A549 (cell line): Measurements from ENCODE around the gene HOXD11. TPM values are rescaled to one million over a fixed set of nuclear protein-coding genes. Genes with fewer than 3 reads are reported as not detected.

Experiments used
- ATAC-seq, 2 experiments: fragments of 200-7000 bp in 1 of 2; fragments of >200 bp in 1 of 2; cut with Nextera tagmentation in 1 of 2; cut with Tn5 transposase in 1 of 2; 3 replicates each; pipeline versions ENCODE4 v1.8.0 to v1.9.1; 2018 to 2020; ENCODE audit warnings: mild to moderate bottlenecking in 1 of 2, moderate library complexity in 1 of 2
- CTCF ChIA-PET: fragments of 300-600 bp; sonication (Branson Sonifier 250); formaldehyde crosslinking; extraction: SDS; loops from one replicate; lab custom pipeline; 2021; ENCODE audit warnings: antibody characterized with exemption, inconsistent platforms; lab: Yijun Ruan, JAX
- POLR2A ChIA-PET: fragments of 350-600 bp; formaldehyde crosslinking; extraction: SDS; loops from one replicate; lab custom pipeline; 2021; ENCODE audit warnings: antibody characterized with exemption, inconsistent platforms; lab: Yijun Ruan, JAX
- DNase-seq, 2 experiments: peaks; one replicate each; pipeline versions ENCODE4 v3.0.0 to v3.0.0-alpha.2; 2011 to 2016; ENCODE audit warnings: low read depth in 1 of 2, low spot score in 1 of 2
- FAIRE-seq: peaks from 2 replicates; lab custom pipeline; 2011; peaks lifted over from hg19 to GRCh38; lab: Jason Lieb, UNC
- H3K27ac ChIP-seq, 2 experiments: fragments of >200 bp; sonication (Bioruptor Twin); formaldehyde crosslinking; 3 replicates each; pipeline ENCODE4 v1.5.1; 2016 to 2017
- H3K4me1 ChIP-seq: fragments of >200 bp; sonication (Bioruptor Twin); formaldehyde crosslinking; 3 replicates; pipeline ENCODE4 v1.6.1; 2016
- H3K4me2 ChIP-seq: fragments of >200 bp; sonication (Bioruptor Twin); formaldehyde crosslinking; 3 replicates; pipeline ENCODE4 v1.6.1; 2016
- H3K4me3 ChIP-seq: fragments of >200 bp; sonication (Bioruptor Twin); formaldehyde crosslinking; 3 replicates; pipeline ENCODE4 v1.5.1; 2016
- H3K9me3 ChIP-seq: fragments of >200 bp; sonication (Bioruptor Twin); formaldehyde crosslinking; 3 replicates; pipeline ENCODE4 v1.6.1; 2016
- BHLHE40 ChIP-seq: IDR thresholded peaks from 2 replicates; pipeline ENCODE4 v1.6.1; 2012; ENCODE audit warnings: low read depth, low read length, inconsistent platforms
- CBX8 ChIP-seq: fragments of 200-600 bp; sonication (generic); IDR thresholded peaks from 2 replicates; pipeline ENCODE4 v1.6.1; 2016
- CHD4 ChIP-seq: fragments of 200-600 bp; sonication (generic); IDR thresholded peaks from 2 replicates; pipeline ENCODE4 v1.6.1; 2016; ENCODE audit warnings: antibody characterized with exemption, mild to moderate bottlenecking, borderline replicate concordance
- EP300 ChIP-seq, 2 experiments: fragments of >200 bp; sonication (Bioruptor Twin); formaldehyde crosslinking; IDR thresholded peaks; 2 replicates in 1 of 2; 3 replicates in 1 of 2; pipeline ENCODE4 v1.6.1; 2016 to 2017
- FOXS1 ChIP-seq: fragments of 250-450 bp; sonication (Bioruptor Pico); IDR thresholded peaks from 2 replicates; pipeline ENCODE4 v1.5.0; 2020; ENCODE audit warnings: mild to moderate bottlenecking, moderate library complexity
- HDAC2 ChIP-seq: fragments of 200-600 bp; sonication (generic); IDR thresholded peaks from 2 replicates; pipeline ENCODE4 v1.6.1; 2016
- HOXB13 ChIP-seq: fragments of 250-450 bp; sonication (Bioruptor Pico); IDR thresholded peaks from 2 replicates; pipeline ENCODE4 v1.5.0; 2020; ENCODE audit warnings: low read depth, mild to moderate bottlenecking, moderate library complexity
- JUN ChIP-seq, 2 experiments: fragments of >200 bp; sonication (Bioruptor Twin); formaldehyde crosslinking; IDR thresholded peaks; 2 replicates in 1 of 2; 3 replicates in 1 of 2; pipeline ENCODE4 v1.6.1; 2016 to 2017
- JUNB ChIP-seq: fragments of >200 bp; sonication (Bioruptor Twin); formaldehyde crosslinking; IDR thresholded peaks from 2 replicates; pipeline ENCODE4 v1.6.1; 2016
- KDM1A ChIP-seq: fragments of 200-600 bp; sonication (generic); IDR thresholded peaks from 2 replicates; pipeline ENCODE4 v1.6.1; 2016; ENCODE audit warnings: low read depth, mild to moderate bottlenecking
- KDM5A ChIP-seq: fragments of 200-600 bp; sonication (generic); IDR thresholded peaks from 2 replicates; pipeline ENCODE4 v1.6.1; 2016; ENCODE audit warnings: antibody characterized with exemption, mild to moderate bottlenecking
- MAFK ChIP-seq: fragments of 450-650 bp; IDR thresholded peaks from 2 replicates; pipeline ENCODE4 v1.6.1; 2014; ENCODE audit not compliant: partially characterized antibody
- MAX ChIP-seq: IDR thresholded peaks from 2 replicates; pipeline ENCODE4 v1.6.1; 2012
- MAZ ChIP-seq: fragments of 150-350 bp; IDR thresholded peaks from 2 replicates; pipeline ENCODE4 v1.6.1; 2014; ENCODE audit warnings: antibody characterized with exemption, low read depth, low read length, borderline replicate concordance
- MYC ChIP-seq: IDR thresholded peaks from 2 replicates; pipeline ENCODE4 v1.6.1; 2012; ENCODE audit warnings: mild to moderate bottlenecking, inconsistent platforms, low read length, improper control_type of control experiment, borderline replicate concordance
- NPAS2 ChIP-seq: fragments of 250-450 bp; sonication (Bioruptor Pico); IDR thresholded peaks from 2 replicates; pipeline ENCODE4 v1.8.0; 2022; ENCODE audit warnings: mild to moderate bottlenecking, moderate library complexity, borderline replicate concordance
- PHF8 ChIP-seq: fragments of 200-600 bp; sonication (generic); IDR thresholded peaks from 2 replicates; pipeline ENCODE4 v1.6.1; 2016; ENCODE audit warnings: low read depth, mild to moderate bottlenecking, antibody characterized with exemption, moderate library complexity, borderline replicate concordance
- POLR2AphosphoS2 ChIP-seq: conservative IDR thresholded peaks from 2 replicates; pipeline ENCODE4 v1.6.1; 2012; ENCODE audit warnings: low read length, improper control_type of control experiment, inconsistent platforms
- RARB ChIP-seq: fragments of 250-450 bp; sonication (Bioruptor Pico); IDR thresholded peaks from 2 replicates; pipeline ENCODE4 v1.8.0; 2021; ENCODE audit warnings: mild to moderate bottlenecking, moderate library complexity
- RCOR1 ChIP-seq: fragments of 150-350 bp; IDR thresholded peaks from 2 replicates; pipeline ENCODE4 v1.6.1; 2014; ENCODE audit warnings: antibody characterized with exemption, low read length, low read depth
- RFX5 ChIP-seq: fragments of 450-650 bp; IDR thresholded peaks from 2 replicates; pipeline ENCODE4 v1.7.1; 2014; ENCODE audit warnings: antibody characterized with exemption, mild to moderate bottlenecking, moderate library complexity
- RNF2 ChIP-seq: fragments of 200-600 bp; sonication (generic); IDR thresholded peaks from 2 replicates; pipeline ENCODE4 v1.6.1; 2016; ENCODE audit warnings: low read depth, mild to moderate bottlenecking, antibody characterized with exemption, moderate library complexity, borderline replicate concordance
- ZC3H11A ChIP-seq: fragments of 450-650 bp; IDR thresholded peaks from 2 replicates; pipeline ENCODE4 v1.6.1; 2014; ENCODE audit warnings: antibody characterized with exemption, mild to moderate bottlenecking
- ZFP36 ChIP-seq: fragments of 450-650 bp; IDR thresholded peaks from 2 replicates; pipeline ENCODE4 v1.6.1; 2014; ENCODE audit warnings: borderline replicate concordance; ENCODE audit not compliant: partially characterized antibody
- ZNF302 ChIP-seq: fragments of 250-450 bp; sonication (Bioruptor Pico); IDR thresholded peaks from 2 replicates; pipeline ENCODE4 v1.9.0; 2021; ENCODE audit warnings: inconsistent platforms, mild to moderate bottlenecking, moderate library complexity
- ZSCAN20 ChIP-seq: fragments of 250-450 bp; sonication (Bioruptor Pico); IDR thresholded peaks from 2 replicates; pipeline ENCODE4 v1.8.0; 2022; ENCODE audit warnings: mild to moderate bottlenecking, moderate library complexity
- WGBS: methylation state at CpG from one replicate; pipeline ENCODE4 v1.1.6; 2017; ENCODE audit errors: missing lambda C conversion rate; 5-methylcytosine and 5-hydroxymethylcytosine counted together
- polyA plus RNA-seq, 4 experiments: library from polyadenylated mRNA; depleted of rRNA in 3 of 4; stranded (reverse); fragments of >200 nt; fragmentation: RNase III in 1 of 4; extraction: RNeasy Plus Mini Kit Qiagen cat#74134 plus additional on column Dnase treatment in 1 of 4; gene quantifications; 2 replicates in 3 of 4; 3 replicates in 1 of 4; pipeline ENCODE4 v1.2.3, GENCODE V29; 2011 to 2017
- TF ChIP-seq, protein P1 (sequence below): fragments of 250-450 bp; sonication (Bioruptor Pico); IDR thresholded peaks from 2 replicates; pipeline ENCODE4 v1.5.0; 2020; ENCODE audit warnings: low read depth, mild to moderate bottlenecking, moderate library complexity
- TF ChIP-seq, protein P2 (sequence below): fragments of >200 bp; sonication (Bioruptor Twin); formaldehyde crosslinking; IDR thresholded peaks from 3 replicates; pipeline ENCODE4 v1.6.1; 2016

Gene HOXD11
- polyA plus RNA-seq, 2 of the 4 experiments (the other 2 are of a cell fraction), result 2.6 to 4.8 TPM

- CTCF ChIA-PET, result interaction anchor here (1.8 to 11.6 kb wide), 2 partner anchors 308 to 506 kb away, joined by 5 to 196 read pairs; no protein-coding TSS in a partner anchor
- POLR2A ChIA-PET, result no interaction called here
- no peak overlapping the region for H3K4me3 ChIP-seq
- H3K4me1 ChIP-seq, result no peaks in the 10 kb centered on the region
- no peak overlapping the region for H3K4me2 ChIP-seq
- FAIRE-seq, result no peak
- H3K9me3 ChIP-seq, result no peaks in the 10 kb centered on the region
- WGBS, result 80% methylated on average over 32 of the region's 32 CpGs
- ATAC-seq, result no peak
- DNase-seq, result no peak
- TF ChIP-seq, protein P1, sequence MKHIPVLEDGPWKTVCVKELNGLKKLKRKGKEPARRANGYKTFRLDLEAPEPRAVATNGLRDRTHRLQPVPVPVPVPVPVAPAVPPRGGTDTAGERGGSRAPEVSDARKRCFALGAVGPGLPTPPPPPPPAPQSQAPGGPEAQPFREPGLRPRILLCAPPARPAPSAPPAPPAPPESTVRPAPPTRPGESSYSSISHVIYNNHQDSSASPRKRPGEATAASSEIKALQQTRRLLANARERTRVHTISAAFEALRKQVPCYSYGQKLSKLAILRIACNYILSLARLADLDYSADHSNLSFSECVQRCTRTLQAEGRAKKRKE (CRISPR knock-in tag), result no peak
- TF ChIP-seq POLR2AphosphoS2, result no peak
- TF ChIP-seq JUN (IDR thresholded peaks at IDR 0.05), result no peak
- TF ChIP-seq ZC3H11A, result no peak
- no peak for TF ChIP-seq JUNB
- TF ChIP-seq NPAS2 (CRISPR knock-in tag), result no peak
- TF ChIP-seq MAZ, result no peak
- TF ChIP-seq EP300 (IDR thresholded peaks at IDR 0.05), result no peak
- TF ChIP-seq FOXS1 (CRISPR knock-in tag), result no peak
- TF ChIP-seq BHLHE40, result no peak
- no peak for TF ChIP-seq KDM5A
- TF ChIP-seq CBX8, result no peak
- TF ChIP-seq MAFK, result no peak
- TF ChIP-seq MAX, result no peak
- no peak for TF ChIP-seq KDM1A
- TF ChIP-seq RFX5, result no peak
- no peak for TF ChIP-seq PHF8
- TF ChIP-seq RNF2, result no peak
- no peak for TF ChIP-seq ZNF302
- TF ChIP-seq RARB (CRISPR knock-in tag), result no peak
- H3K27ac ChIP-seq, result no peak overlapping the region
Measured at GRCh38 chr2:176147210-176147799, 40.2 kb downstream of the HOXD11 start.

DNA sequence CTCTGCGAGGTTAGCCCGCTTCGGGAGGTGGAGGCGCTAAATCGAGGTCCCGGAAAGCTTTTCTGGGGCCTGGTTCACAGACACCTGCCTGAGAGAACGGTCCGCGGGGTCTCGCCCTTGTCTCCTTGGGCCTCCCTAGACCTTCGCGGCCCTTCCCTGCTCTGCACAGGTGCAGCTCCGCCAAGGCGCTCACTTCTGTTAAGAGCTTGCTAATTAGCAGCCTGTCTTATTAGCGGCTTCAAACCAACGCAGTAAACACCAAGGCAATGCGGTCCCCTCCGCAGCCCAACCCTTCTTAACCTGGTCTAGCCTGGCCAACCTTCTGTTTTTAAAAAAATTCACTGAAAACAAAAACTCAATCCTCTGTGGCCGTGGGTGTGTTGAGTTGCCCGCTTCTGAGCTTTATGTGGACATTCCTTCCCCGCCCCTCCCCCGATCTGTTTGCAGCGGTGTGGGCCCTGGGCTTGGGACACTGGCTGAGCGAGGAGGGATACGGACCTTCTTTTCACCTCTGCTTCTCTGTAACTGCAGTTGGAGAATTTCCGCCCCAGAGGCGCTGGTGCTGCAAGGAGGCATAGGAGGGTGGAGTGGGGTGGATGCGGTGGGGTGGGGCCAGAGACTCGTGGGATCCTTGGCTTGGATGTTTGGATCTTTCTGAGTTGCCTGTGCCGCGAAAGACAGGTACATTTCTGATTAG lies 40.9 kb downstream of the HOXD11 start:
- FAIRE-seq (no peak), DNase-seq (no peak), ATAC-seq (no peak)
- Histone ChIP-seq H3K4me1 (no peaks in the 10 kb centered on the region), H3K9me3 (no peaks in the 10 kb centered on the region), H3K4me2 (no peak overlapping the region), H3K27ac (no peak overlapping the region), H3K4me3 (no peak overlapping the region)
- TF ChIP-seq ZSCAN20 (CRISPR knock-in tag), result no peak
- TF ChIP-seq HOXB13 (CRISPR knock-in tag), result no peak
- TF ChIP-seq ZFP36, result no peak
- CTCF ChIA-PET, result interaction anchor here (0.6 to 1.8 kb wide), 3 partner anchors 8 to 490 kb away, joined by 3 to 5 read pairs (median 5); no protein-coding TSS in a partner anchor
- 81% methylated on average over 25 of the region's 31 CpGs for WGBS
- POLR2A ChIA-PET, result no interaction called here

DNA sequence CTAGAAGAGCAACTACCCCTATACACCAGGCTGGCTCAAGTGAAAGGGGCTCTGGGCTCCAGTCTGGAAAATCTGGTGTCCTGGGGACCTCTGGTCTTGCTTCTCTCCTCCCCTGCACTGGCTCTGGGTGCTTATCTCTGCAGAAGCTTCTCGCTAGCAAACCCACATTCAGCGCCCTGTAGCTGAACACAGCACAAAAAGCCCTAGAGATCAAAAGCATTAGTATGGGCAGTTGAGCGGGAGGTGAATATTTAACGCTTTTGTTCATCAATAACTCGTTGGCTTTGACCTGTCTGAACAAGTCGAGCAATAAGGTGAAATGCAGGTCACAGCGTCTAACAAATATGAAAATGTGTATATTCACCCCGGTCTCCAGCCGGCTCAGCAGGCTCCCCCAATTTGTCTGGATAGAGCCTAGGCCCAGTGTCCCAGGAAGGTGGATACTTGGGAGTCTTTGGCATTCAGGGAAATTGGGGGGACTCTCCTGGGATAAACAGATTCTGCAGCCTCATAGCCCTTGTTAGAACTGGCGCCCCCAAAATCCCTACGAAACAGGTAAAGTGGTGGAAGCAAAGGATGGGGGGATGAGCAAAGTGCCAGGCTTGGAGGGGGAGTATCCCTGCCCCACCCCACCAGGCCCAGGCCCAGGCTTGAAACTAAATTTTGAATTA lies 41.8 kb downstream of the HOXD11 start:
- 80% methylated on average over 11 of the region's 11 CpGs for WGBS
- Histone ChIP-seq H3K4me2 (no peak overlapping the region), H3K9me3 (no peaks in the 10 kb centered on the region), H3K4me1 (no peaks in the 10 kb centered on the region), H3K27ac (no peak overlapping the region), H3K4me3 (no peak overlapping the region)
- CTCF ChIA-PET, result interaction anchor here (1.5 kb wide), 1 partner anchor 9 kb away, joined by 5 read pairs; no protein-coding TSS in a partner anchor
- POLR2A ChIA-PET, result no interaction called here
- DNase-seq (no peak), ATAC-seq (no peak), FAIRE-seq (no peak)
- TF ChIP-seq, protein P2, sequence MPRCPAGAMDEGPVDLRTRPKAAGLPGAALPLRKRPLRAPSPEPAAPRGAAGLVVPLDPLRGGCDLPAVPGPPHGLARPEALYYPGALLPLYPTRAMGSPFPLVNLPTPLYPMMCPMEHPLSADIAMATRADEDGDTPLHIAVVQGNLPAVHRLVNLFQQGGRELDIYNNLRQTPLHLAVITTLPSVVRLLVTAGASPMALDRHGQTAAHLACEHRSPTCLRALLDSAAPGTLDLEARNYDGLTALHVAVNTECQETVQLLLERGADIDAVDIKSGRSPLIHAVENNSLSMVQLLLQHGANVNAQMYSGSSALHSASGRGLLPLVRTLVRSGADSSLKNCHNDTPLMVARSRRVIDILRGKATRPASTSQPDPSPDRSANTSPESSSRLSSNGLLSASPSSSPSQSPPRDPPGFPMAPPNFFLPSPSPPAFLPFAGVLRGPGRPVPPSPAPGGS, result no peak
- TF ChIP-seq NPAS2 (CRISPR knock-in tag) (no peak), MYC (no peak), HDAC2 (no peak), CHD4 (no peak), MAZ (no peak), RCOR1 (no peak)
